H9 (cell line): ENCODE measurements around the gene PACSIN2. TPM values are rescaled to one million over a fixed set of nuclear protein-coding genes. Genes with fewer than 3 reads are reported as not detected.

Experiments used
- DNase-seq: peaks from one replicate; pipeline ENCODE4 v3.0.0-alpha.2; 2017
- H2AFZ ChIP-seq: one replicate; pipeline ENCODE4 v1.6.1; 2013; ENCODE audit warnings: mild to moderate bottlenecking, low read length, control low read depth, moderate library complexity
- H2AK5ac ChIP-seq: 2 replicates; pipeline ENCODE4 v1.6.1; 2013; ENCODE audit warnings: low read length, control low read depth, mixed read lengths; ENCODE audit not compliant: insufficient read length
- H2BK120ac ChIP-seq: one replicate; pipeline ENCODE4 v1.6.1; 2013; ENCODE audit warnings: low read depth, mild to moderate bottlenecking, low read length, control low read depth, inconsistent platforms; ENCODE audit not compliant: poor library complexity, severe bottlenecking
- H2BK12ac ChIP-seq: 2 replicates; pipeline ENCODE4 v1.6.1; 2013; ENCODE audit warnings: low read length, control low read depth, mixed read lengths, low read depth; ENCODE audit not compliant: insufficient read length
- H2BK15ac ChIP-seq: 2 replicates; pipeline ENCODE4 v1.6.1; 2013; ENCODE audit warnings: low read depth, low read length, control low read depth
- H2BK20ac ChIP-seq: one replicate; pipeline ENCODE4 v1.6.1; 2013; ENCODE audit warnings: low read depth, mild to moderate bottlenecking, low read length, control low read depth, inconsistent platforms; ENCODE audit not compliant: poor library complexity, severe bottlenecking
- H2BK5ac ChIP-seq: 2 replicates; pipeline ENCODE4 v1.6.1; 2013; ENCODE audit warnings: low read length, control low read depth, mixed read lengths; ENCODE audit not compliant: insufficient read length
- H3K14ac ChIP-seq: 2 replicates; pipeline ENCODE4 v1.6.1; 2013; ENCODE audit warnings: low read length, control low read depth; ENCODE audit not compliant: insufficient read depth
- H3K18ac ChIP-seq: 2 replicates; pipeline ENCODE4 v1.6.1; 2013; ENCODE audit warnings: low read depth, mild to moderate bottlenecking, mixed read lengths, low read length, control low read depth; ENCODE audit not compliant: insufficient read length
- H3K23ac ChIP-seq: 2 replicates; pipeline ENCODE4 v1.6.1; 2013; ENCODE audit warnings: low read length, control low read depth, mixed read lengths, low read depth; ENCODE audit not compliant: insufficient read length
- H3K23me2 ChIP-seq: 2 replicates; pipeline ENCODE4 v1.6.1; 2013; ENCODE audit warnings: low read depth, mild to moderate bottlenecking, mixed read lengths, low read length, control low read depth; ENCODE audit not compliant: insufficient read length, poor library complexity, severe bottlenecking
- H3K27ac ChIP-seq: 2 replicates; pipeline ENCODE4 v1.5.1; 2013; ENCODE audit warnings: low read length, control low read depth, mixed read lengths, low read depth; ENCODE audit not compliant: insufficient read length
- H3K27me3 ChIP-seq: 2 replicates; pipeline ENCODE4 v1.6.1; 2013; ENCODE audit warnings: low read length, control low read depth, inconsistent platforms; ENCODE audit not compliant: insufficient read depth
- H3K4ac ChIP-seq: 2 replicates; pipeline ENCODE4 v1.6.1; 2013; ENCODE audit warnings: low read depth, mild to moderate bottlenecking, control low read depth, inconsistent platforms, low read length, moderate library complexity
- H3K4me1 ChIP-seq: 2 replicates; pipeline ENCODE4 v1.6.1; 2013; ENCODE audit warnings: low read length, control low read depth, inconsistent platforms; ENCODE audit not compliant: insufficient read depth
- H3K4me2 ChIP-seq: 2 replicates; pipeline ENCODE4 v1.6.1; 2013; ENCODE audit warnings: low read length, control low read depth, mixed read lengths; ENCODE audit not compliant: insufficient read length, insufficient read depth
- H3K56ac ChIP-seq: 2 replicates; pipeline ENCODE4 v1.6.1; 2013; ENCODE audit warnings: low read depth, mild to moderate bottlenecking, mixed read lengths, low read length, control low read depth; ENCODE audit not compliant: insufficient read length
- H3K79me1 ChIP-seq: 2 replicates; pipeline ENCODE4 v1.6.1; 2013; ENCODE audit warnings: low read depth, mild to moderate bottlenecking, moderate library complexity, low read length, control low read depth, inconsistent platforms; ENCODE audit not compliant: insufficient read depth, poor library complexity, severe bottlenecking
- H3K79me2 ChIP-seq: 2 replicates; pipeline ENCODE4 v1.6.1; 2013; ENCODE audit warnings: low read length, control low read depth, inconsistent platforms; ENCODE audit not compliant: insufficient read depth
- H3K9ac ChIP-seq: 2 replicates; pipeline ENCODE4 v1.6.1; 2013; ENCODE audit warnings: low read length, control low read depth, mixed read lengths; ENCODE audit not compliant: insufficient read length; ENCODE audit errors: extremely low read depth
- H3K9me3 ChIP-seq: one replicate; pipeline ENCODE4 v1.6.1; 2013; ENCODE audit warnings: low read depth, low read length, inconsistent platforms; ENCODE audit not compliant: control insufficient read depth
- H3T11ph ChIP-seq: one replicate; pipeline ENCODE4 v1.6.1; 2013; ENCODE audit warnings: mild to moderate bottlenecking, low read length, control low read depth, inconsistent platforms
- H4K20me1 ChIP-seq: one replicate; pipeline ENCODE4 v1.6.1; 2013; ENCODE audit not compliant: control insufficient read depth, insufficient read length, insufficient read depth
- H4K5ac ChIP-seq: 2 replicates; pipeline ENCODE4 v1.6.1; 2013; ENCODE audit warnings: low read depth, mild to moderate bottlenecking, mixed read lengths, low read length, control low read depth; ENCODE audit not compliant: insufficient read length
- H4K8ac ChIP-seq: replicated peaks from 2 replicates; pipeline ENCODE4 v1.6.1; 2013; ENCODE audit warnings: low read length, control low read depth, mixed read lengths, low read depth; ENCODE audit not compliant: insufficient read length
- H4K91ac ChIP-seq: 2 replicates; pipeline ENCODE4 v1.6.1; 2013; ENCODE audit warnings: low read depth, mild to moderate bottlenecking, moderate library complexity, mixed read lengths, low read length, control low read depth; ENCODE audit not compliant: insufficient read length
- H3K27ac Mint-ChIP-seq, 3 experiments: 2 replicates in 2 of 3; 3 replicates in 1 of 3; pipeline ENCODE4 v1.8.0; 2020 to 2021; ENCODE audit warnings: mixed read lengths in 3 of 3, mild to moderate bottlenecking in 1 of 3, moderate library complexity in 1 of 3
- H3K27me3 Mint-ChIP-seq: 2 replicates; pipeline ENCODE4 v1.8.0; 2021; ENCODE audit warnings: low read depth, mild to moderate bottlenecking, moderate library complexity, mixed read lengths
- H3K36me3 Mint-ChIP-seq, 3 experiments: 2 replicates in 2 of 3; 3 replicates in 1 of 3; pipeline ENCODE4 v1.8.0; 2020 to 2021; ENCODE audit warnings: low read depth in 3 of 3, mixed read lengths in 3 of 3; ENCODE audit not compliant: insufficient read depth in 1 of 3
- H3K4me1 Mint-ChIP-seq, 2 experiments: 2 replicates each; pipeline ENCODE4 v1.8.0; 2020; ENCODE audit warnings: mixed read lengths in 2 of 2
- H3K4me3 Mint-ChIP-seq, 2 experiments: 2 replicates in 1 of 2; 3 replicates in 1 of 2; pipeline ENCODE4 v1.8.0; 2020 to 2021; ENCODE audit warnings: mild to moderate bottlenecking in 2 of 2, mixed read lengths in 2 of 2, moderate library complexity in 1 of 2
- H3K9me3 Mint-ChIP-seq, 2 experiments: 2 replicates in 1 of 2; 3 replicates in 1 of 2; pipeline ENCODE4 v1.8.0; 2020; ENCODE audit warnings: mild to moderate bottlenecking in 2 of 2, mixed read lengths in 2 of 2, moderate library complexity in 1 of 2
- CTCF ChIP-seq: fragments of 200-600 bp; sonication (generic); conservative IDR thresholded peaks from 3 replicates; pipeline ENCODE4 v1.8.0; 2021; ENCODE audit warnings: antibody characterized with exemption, mild to moderate bottlenecking
- WGBS: extraction: QIAGEN DNeasy Blood & Tissue Kit; methylation state at CpG from one replicate; pipeline ENCODE4 v1.1.7; 2013; ENCODE audit warnings: missing lambda C conversion rate, low lambda C conversion rate, mixed read lengths; ENCODE audit not compliant: insufficient read length; ENCODE audit errors: extremely low coverage; 5-methylcytosine and 5-hydroxymethylcytosine counted together
- total RNA-seq: library from RNA; stranded (reverse); gene quantifications from 2 replicates; pipeline ENCODE4 v1.2.1, GENCODE V29; 2021

The PACSIN2 gene
- total RNA-seq, 1 experiment from 2014 or later, result 62.3 TPM

GRCh38 chr22:42892156-42892555 lies 122.8 kb downstream of the PACSIN2 start:
- TF ChIP-seq CTCF, result no peak
- Histone ChIP-seq H2BK5ac (no peak overlapping the region), H3T11ph (no peak overlapping the region), H4K5ac (no peak overlapping the region), H3K9me3 (no peaks in the 10 kb centered on the region), H3K23me2 (no peaks in the 10 kb centered on the region), H2AFZ (no peak overlapping the region), H3K4ac (no peak overlapping the region), H4K91ac (no peak overlapping the region), H3K9ac (no peak overlapping the region), H3K79me2 (no peaks in the 10 kb centered on the region), H4K20me1 (no peaks in the 10 kb centered on the region), H2BK120ac (no peak overlapping the region), H3K18ac (no peak overlapping the region), H2BK20ac (no peak overlapping the region), H2AK5ac (no peak overlapping the region), H2BK15ac (no peak overlapping the region), H3K27ac (no peak overlapping the region), H3K14ac (no peak overlapping the region; the same call in 1 of the 2 replicates), H3K23ac (no peak overlapping the region), H2BK12ac (no peak overlapping the region), H3K56ac (no peak overlapping the region), H3K27me3 (no peaks in the 10 kb centered on the region), H3K79me1 (peaks cover 2% of the 10 kb centered on the region), H4K8ac (no peak overlapping the region), H3K4me2 (no peak overlapping the region), H3K4me1 (no peaks in the 10 kb centered on the region)
- peaks cover 5 to 34% (median 27%) of the 10 kb centered on the region in 3 experiments; a peak in 6 of 7 replicates for H3K36me3 Mint-ChIP-seq
- peak overlapping the region in 2 of 3 experiments; percentile 79 to 87; a peak in 3 of 7 replicates for H3K27ac Mint-ChIP-seq
- peaks cover 15 to 18% of the 10 kb centered on the region in 2 experiments for H3K4me1 Mint-ChIP-seq
- no peaks in the 10 kb centered on the region; the same call in 1 of the 2 replicates for H3K27me3 Mint-ChIP-seq
- no peak for DNase-seq
- H3K9me3 Mint-ChIP-seq, result no peaks in the 10 kb centered on the region
- no peak overlapping the region for H3K4me3 Mint-ChIP-seq
- WGBS, result no CpG with 5 or more reads among the region's 9 CpGs
